ENCODE results near the gene KRTAP13-2. TPM values are rescaled to one million over a fixed set of nuclear protein-coding genes. Genes with fewer than 3 reads are reported as not detected.

The KRTAP13-2 gene
- total and polyA plus RNA-seq, 2 experiments from 2014 or later = not detected

- Histone ChIP-seq H3K9me3 (ENCODE audit: low read depth) (no peaks in the 10 kb centered on the region), H3K27me3 (no peaks in the 10 kb centered on the region), H3K4me3 (no peak overlapping the region), H3K4me1 (ENCODE audit: insufficient read depth) (no peaks in the 10 kb centered on the region), H2AFZ (no peak overlapping the region), H4K20me1 (ENCODE audit: insufficient read depth, poor library complexity, severe bottlenecking) (no peaks in the 10 kb centered on the region), H3K36me3 (replicated peaks; ENCODE audit: insufficient read depth, low read depth) (no peaks in the 10 kb centered on the region), H3K9me2 (replicated peaks; ENCODE audit: insufficient read depth) (no peaks in the 10 kb centered on the region), H3K79me2 (no peaks in the 10 kb centered on the region), H3K4me2 (no peak overlapping the region), H3K27ac (no peak overlapping the region)
- TF ChIP-seq EZH2phosphoT487 (IDR thresholded peaks at IDR 0.05; ENCODE audit: low read depth, severe bottlenecking, unreplicated experiment) (no peak), CTCF (IDR thresholded peaks at IDR 0.05; ENCODE audit: poor library complexity) (no peak), EZH2 (IDR thresholded peaks at IDR 0.05; ENCODE audit: borderline replicate concordance) (no peak)
- no peak for DNase-seq (ENCODE audit: low spot score)
- WGBS (ENCODE audit: low lambda C conversion rate, missing lambda C conversion rate) = 93% methylated on average over 3 of the region's 3 CpGs
Measured at GRCh38 chr21:30333736-30334135, 38.3 kb downstream of the KRTAP13-2 start.

GRCh38 chr21:30332681-30333080, 39.4 kb downstream of the KRTAP13-2 start:
- no peaks in the 10 kb centered on the region for H4K20me1 ChIP-seq (ENCODE audit: insufficient read depth, poor library complexity, severe bottlenecking)
- TF ChIP-seq EZH2phosphoT487 (IDR thresholded peaks at IDR 0.05; ENCODE audit: low read depth, severe bottlenecking, unreplicated experiment) = no peak
- no peak overlapping the region for H2AFZ ChIP-seq
- H3K4me2 ChIP-seq = no peak overlapping the region
- H3K27me3 ChIP-seq = no peaks in the 10 kb centered on the region
- no peaks in the 10 kb centered on the region for H3K79me2 ChIP-seq
- no peaks in the 10 kb centered on the region for H3K36me3 ChIP-seq (replicated peaks; ENCODE audit: insufficient read depth, low read depth)
- H3K27ac ChIP-seq = no peak overlapping the region
- no peaks in the 10 kb centered on the region for H3K4me1 ChIP-seq (ENCODE audit: insufficient read depth)
- H3K9me2 ChIP-seq (replicated peaks; ENCODE audit: insufficient read depth) = no peaks in the 10 kb centered on the region
- H3K4me3 ChIP-seq = no peak overlapping the region
- DNase-seq (ENCODE audit: low spot score) = no peak
- WGBS (ENCODE audit: low lambda C conversion rate, missing lambda C conversion rate) = 89% methylated on average over 2 of the region's 2 CpGs
- no peaks in the 10 kb centered on the region for H3K9me3 ChIP-seq (ENCODE audit: low read depth)

- WGBS (ENCODE audit: low lambda C conversion rate, missing lambda C conversion rate) = 86% methylated on average over 4 of the region's 4 CpGs
- Histone ChIP-seq H3K9me2 (replicated peaks; ENCODE audit: insufficient read depth) (no peaks in the 10 kb centered on the region), H3K4me2 (no peak overlapping the region), H3K79me2 (no peaks in the 10 kb centered on the region), H3K4me3 (no peak overlapping the region), H4K20me1 (ENCODE audit: insufficient read depth, poor library complexity, severe bottlenecking) (no peaks in the 10 kb centered on the region), H3K27ac (no peak overlapping the region), H3K4me1 (ENCODE audit: insufficient read depth) (no peaks in the 10 kb centered on the region), H3K27me3 (no peaks in the 10 kb centered on the region), H2AFZ (no peak overlapping the region), H3K9me3 (ENCODE audit: low read depth) (peaks cover 10% of the 10 kb centered on the region), H3K36me3 (replicated peaks; ENCODE audit: insufficient read depth, low read depth) (no peaks in the 10 kb centered on the region)
- no peak for DNase-seq (ENCODE audit: low spot score)
- TF ChIP-seq CTCF (IDR thresholded peaks at IDR 0.05; ENCODE audit: poor library complexity) = no peak
- no peak for TF ChIP-seq EZH2 (IDR thresholded peaks at IDR 0.05; ENCODE audit: borderline replicate concordance)
- TF ChIP-seq EZH2phosphoT487 (IDR thresholded peaks at IDR 0.05; ENCODE audit: low read depth, severe bottlenecking, unreplicated experiment) = no peak
Measured at GRCh38 chr21:30329203-30329875, 42.7 kb downstream of the KRTAP13-2 start.

- no peak overlapping the region for H3K27ac ChIP-seq
- H3K4me3 ChIP-seq = no peak overlapping the region
- no peak for TF ChIP-seq EZH2 (IDR thresholded peaks at IDR 0.05; ENCODE audit: borderline replicate concordance)
- no peak for TF ChIP-seq EZH2phosphoT487 (IDR thresholded peaks at IDR 0.05; ENCODE audit: low read depth, severe bottlenecking, unreplicated experiment)
- TF ChIP-seq CTCF (IDR thresholded peaks at IDR 0.05; ENCODE audit: poor library complexity) = no peak
- DNase-seq (ENCODE audit: low spot score) = no peak
- no peaks in the 10 kb centered on the region for H3K9me2 ChIP-seq (replicated peaks; ENCODE audit: insufficient read depth)
- H2AFZ ChIP-seq = no peak overlapping the region
- peaks cover 10% of the 10 kb centered on the region for H3K9me3 ChIP-seq (ENCODE audit: low read depth)
- no peaks in the 10 kb centered on the region for H4K20me1 ChIP-seq (ENCODE audit: insufficient read depth, poor library complexity, severe bottlenecking)
- no peaks in the 10 kb centered on the region for H3K4me1 ChIP-seq (ENCODE audit: insufficient read depth)
- no peaks in the 10 kb centered on the region for H3K36me3 ChIP-seq (replicated peaks; ENCODE audit: insufficient read depth, low read depth)
- no peaks in the 10 kb centered on the region for H3K27me3 ChIP-seq
- no peak overlapping the region for H3K4me2 ChIP-seq
- H3K79me2 ChIP-seq = no peaks in the 10 kb centered on the region
Measured at GRCh38 chr21:30326390-30326789, 45.7 kb downstream of the KRTAP13-2 start.

Small RNA genes within 50 kb of the gene (microRNA-seq; reads per million reads assigned to microRNA genes)
- not detected for gene MIR4327

Small RNA genes within 50 kb of the gene (small RNA-seq; reads per million reads assigned to genes)
- gene KRTAP23-1 (not detected), gene MIR4327 (not detected)

Other genes with a start within 250 kb of the KRTAP13-2 start
- not detected in 2 replicates for gene CLDN17, start 205.5 kb downstream of the KRTAP13-2 start, total RNA-seq
- not detected in 2 replicates for gene CLDN17, start 205.5 kb downstream of the KRTAP13-2 start, polyA plus RNA-seq
- gene CLDN8, start 156.2 kb downstream of the KRTAP13-2 start, total RNA-seq = 0.67 and 0.84 TPM in 2 replicates
- 0.44 and 0.64 TPM in 2 replicates for gene CLDN8, start 156.2 kb downstream of the KRTAP13-2 start, polyA plus RNA-seq
- gene KRTAP24-1, start 89.3 kb downstream of the KRTAP13-2 start, total RNA-seq = not detected in 2 replicates
- not detected in 2 replicates for gene KRTAP24-1, start 89.3 kb downstream of the KRTAP13-2 start, polyA plus RNA-seq
- not detected in 2 replicates for gene KRTAP25-1, start 82.8 kb downstream of the KRTAP13-2 start, total RNA-seq
- not detected in 2 replicates for gene KRTAP25-1, start 82.8 kb downstream of the KRTAP13-2 start, polyA plus RNA-seq
- not detected in 2 replicates for gene KRTAP26-1, start 52.0 kb downstream of the KRTAP13-2 start, total RNA-seq
- gene KRTAP26-1, start 52.0 kb downstream of the KRTAP13-2 start, polyA plus RNA-seq = not detected in 2 replicates
- gene KRTAP27-1, start 34.6 kb downstream of the KRTAP13-2 start, total RNA-seq = not detected in 2 replicates
- gene KRTAP27-1, start 34.6 kb downstream of the KRTAP13-2 start, polyA plus RNA-seq = not detected in 2 replicates
- gene KRTAP23-1, start 23.7 kb downstream of the KRTAP13-2 start, total RNA-seq = not detected in 2 replicates
- not detected in 2 replicates for gene KRTAP23-1, start 23.7 kb downstream of the KRTAP13-2 start, polyA plus RNA-seq
- gene KRTAP13-1, start 23.8 kb upstream of the KRTAP13-2 start, total RNA-seq = not detected in 2 replicates
- gene KRTAP13-1, start 23.8 kb upstream of the KRTAP13-2 start, polyA plus RNA-seq = not detected in 2 replicates
- gene KRTAP13-3, start 53.7 kb upstream of the KRTAP13-2 start, total RNA-seq = not detected in 2 replicates
- not detected in 2 replicates for gene KRTAP13-3, start 53.7 kb upstream of the KRTAP13-2 start, polyA plus RNA-seq
- not detected in 2 replicates for gene KRTAP13-4, start 57.9 kb upstream of the KRTAP13-2 start, total RNA-seq
- gene KRTAP13-4, start 57.9 kb upstream of the KRTAP13-2 start, polyA plus RNA-seq = not detected in 2 replicates
- gene KRTAP15-1, start 68.0 kb upstream of the KRTAP13-2 start, total RNA-seq = not detected in 2 replicates
- not detected in 2 replicates for gene KRTAP15-1, start 68.0 kb upstream of the KRTAP13-2 start, polyA plus RNA-seq
- gene KRTAP19-1, start 108.1 kb upstream of the KRTAP13-2 start, total RNA-seq = not detected in 2 replicates
- not detected in 2 replicates for gene KRTAP19-1, start 108.1 kb upstream of the KRTAP13-2 start, polyA plus RNA-seq
- gene KRTAP19-2, start 115.2 kb upstream of the KRTAP13-2 start, total RNA-seq = not detected in 2 replicates
- not detected in 2 replicates for gene KRTAP19-2, start 115.2 kb upstream of the KRTAP13-2 start, polyA plus RNA-seq
- not detected in 2 replicates for gene KRTAP19-3, start 119.7 kb upstream of the KRTAP13-2 start, total RNA-seq
- not detected in 2 replicates for gene KRTAP19-3, start 119.7 kb upstream of the KRTAP13-2 start, polyA plus RNA-seq
- not detected in 2 replicates for gene KRTAP19-4, start 124.9 kb upstream of the KRTAP13-2 start, total RNA-seq
- gene KRTAP19-4, start 124.9 kb upstream of the KRTAP13-2 start, polyA plus RNA-seq = not detected in 2 replicates
- gene KRTAP19-5, start 129.9 kb upstream of the KRTAP13-2 start, total RNA-seq = not detected in 2 replicates
- not detected in 2 replicates for gene KRTAP19-5, start 129.9 kb upstream of the KRTAP13-2 start, polyA plus RNA-seq
- gene KRTAP19-6, start 169.6 kb upstream of the KRTAP13-2 start, total RNA-seq = not detected in 2 replicates
- not detected in 2 replicates for gene KRTAP19-6, start 169.6 kb upstream of the KRTAP13-2 start, polyA plus RNA-seq
- not detected in 2 replicates for gene KRTAP19-7, start 189.0 kb upstream of the KRTAP13-2 start, total RNA-seq
- not detected in 2 replicates for gene KRTAP19-7, start 189.0 kb upstream of the KRTAP13-2 start, polyA plus RNA-seq
- not detected in 2 replicates for gene KRTAP22-2, start 218.1 kb upstream of the KRTAP13-2 start, total RNA-seq
- not detected in 2 replicates for gene KRTAP22-2, start 218.1 kb upstream of the KRTAP13-2 start, polyA plus RNA-seq
- not detected in 2 replicates for gene KRTAP6-3, start 220.2 kb upstream of the KRTAP13-2 start, total RNA-seq
- not detected in 2 replicates for gene KRTAP6-3, start 220.2 kb upstream of the KRTAP13-2 start, polyA plus RNA-seq
- gene KRTAP6-2, start 226.6 kb upstream of the KRTAP13-2 start, total RNA-seq = not detected in 2 replicates
- gene KRTAP6-2, start 226.6 kb upstream of the KRTAP13-2 start, polyA plus RNA-seq = not detected in 2 replicates
- not detected in 2 replicates for gene KRTAP22-1, start 228.8 kb upstream of the KRTAP13-2 start, total RNA-seq
- gene KRTAP22-1, start 228.8 kb upstream of the KRTAP13-2 start, polyA plus RNA-seq = not detected in 2 replicates
- not detected in 2 replicates for gene KRTAP6-1, start 241.7 kb upstream of the KRTAP13-2 start, total RNA-seq
- gene KRTAP6-1, start 241.7 kb upstream of the KRTAP13-2 start, polyA plus RNA-seq = not detected in 2 replicates
- gene KRTAP20-1, start 244.2 kb upstream of the KRTAP13-2 start, total RNA-seq = not detected in 2 replicates
- gene KRTAP20-1, start 244.2 kb upstream of the KRTAP13-2 start, polyA plus RNA-seq = not detected in 2 replicates
- gene KRTAP20-4, start 248.4 kb upstream of the KRTAP13-2 start, total RNA-seq = not detected in 2 replicates
- gene KRTAP20-4, start 248.4 kb upstream of the KRTAP13-2 start, polyA plus RNA-seq = not detected in 2 replicates